ENCODE results near the gene PTPRCAP.

DNA sequence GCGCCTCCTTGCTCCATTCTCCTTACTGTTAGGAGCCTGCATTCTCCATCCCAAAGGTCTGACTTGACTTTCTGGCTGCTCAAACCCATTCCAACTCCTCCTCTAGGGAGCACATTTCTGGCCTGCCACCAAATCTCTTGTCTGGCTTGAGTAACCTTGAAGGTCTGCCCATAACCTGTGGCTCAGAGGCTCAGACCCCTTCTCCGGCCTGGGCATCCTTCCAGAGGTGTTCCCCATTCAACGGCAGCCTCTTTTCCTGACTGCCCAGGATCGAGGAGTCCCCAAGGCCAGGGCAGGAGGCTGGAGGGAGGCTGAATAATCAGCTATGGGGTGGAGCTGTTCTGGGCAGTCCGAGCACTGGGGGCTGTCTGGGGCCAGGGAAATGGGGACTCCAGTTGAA is 43.5 kb downstream of the PTPRCAP start:
- TF ChIP-seq, protein P1, sequence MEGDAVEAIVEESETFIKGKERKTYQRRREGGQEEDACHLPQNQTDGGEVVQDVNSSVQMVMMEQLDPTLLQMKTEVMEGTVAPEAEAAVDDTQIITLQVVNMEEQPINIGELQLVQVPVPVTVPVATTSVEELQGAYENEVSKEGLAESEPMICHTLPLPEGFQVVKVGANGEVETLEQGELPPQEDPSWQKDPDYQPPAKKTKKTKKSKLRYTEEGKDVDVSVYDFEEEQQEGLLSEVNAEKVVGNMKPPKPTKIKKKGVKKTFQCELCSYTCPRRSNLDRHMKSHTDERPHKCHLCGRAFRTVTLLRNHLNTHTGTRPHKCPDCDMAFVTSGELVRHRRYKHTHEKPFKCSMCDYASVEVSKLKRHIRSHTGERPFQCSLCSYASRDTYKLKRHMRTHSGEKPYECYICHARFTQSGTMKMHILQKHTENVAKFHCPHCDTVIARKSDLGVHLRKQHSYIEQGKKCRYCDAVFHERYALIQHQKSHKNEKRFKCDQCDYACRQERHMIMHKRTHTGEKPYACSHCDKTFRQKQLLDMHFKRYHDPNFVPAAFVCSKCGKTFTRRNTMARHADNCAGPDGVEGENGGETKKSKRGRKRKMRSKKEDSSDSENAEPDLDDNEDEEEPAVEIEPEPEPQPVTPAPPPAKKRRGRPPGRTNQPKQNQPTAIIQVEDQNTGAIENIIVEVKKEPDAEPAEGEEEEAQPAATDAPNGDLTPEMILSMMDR (IDR thresholded peaks at IDR 0.05) = no peak
- no peak for TF ChIP-seq EP300 (IDR thresholded peaks at IDR 0.05)
